K562 (cell line): ENCODE measurements around the gene TBX1. TPM values are rescaled to one million over a fixed set of nuclear protein-coding genes. Genes with fewer than 3 reads are reported as not detected.

Experiments used
- ATF3 ChIP-seq, 2 experiments: fragments of 450-650 bp in 1 of 2; sonication (generic) in 1 of 2; formaldehyde crosslinking in 1 of 2; IDR thresholded peaks in 1 of 2; conservative IDR thresholded peaks in 1 of 2; 2 replicates each; pipeline versions ENCODE4 v1.6.1 to v1.8.1; 2016 to 2023; ENCODE audit warnings: mild to moderate bottlenecking in 2 of 2, moderate library complexity in 2 of 2, inconsistent platforms in 1 of 2, missing genetic modification reagents in 1 of 2
- CAMTA2 ChIP-seq: fragments of 250-450 bp; sonication (Bioruptor Pico); conservative IDR thresholded peaks from 2 replicates; pipeline ENCODE4 v1.5.1; 2022
- CTCFL ChIP-seq: IDR thresholded peaks from 2 replicates; pipeline ENCODE4 v1.6.1; 2011; ENCODE audit warnings: borderline replicate concordance, low read depth, mild to moderate bottlenecking, moderate library complexity, low read length; ENCODE audit not compliant: insufficient read depth, poor library complexity, severe bottlenecking
- DNMT1 ChIP-seq: fragments of 450-650 bp; IDR thresholded peaks from 2 replicates; pipeline ENCODE4 v1.6.1; 2016; ENCODE audit warnings: antibody characterized with exemption, mild to moderate bottlenecking
- JUN ChIP-seq, 2 experiments: sonication (generic) in 1 of 2; formaldehyde crosslinking in 1 of 2; IDR thresholded peaks; 2 replicates each; pipeline versions ENCODE4 v1.6.1 to v1.8.0; 2012 to 2022; ENCODE audit warnings: borderline replicate concordance in 2 of 2, mild to moderate bottlenecking in 2 of 2, improper control_type of control experiment in 1 of 2, low read depth in 1 of 2, low read length in 1 of 2, missing genetic modification reagents in 1 of 2
- MECOM ChIP-seq: fragments of 250-450 bp; sonication (Bioruptor Pico); IDR thresholded peaks from 2 replicates; pipeline ENCODE4 v1.8.0; 2022; ENCODE audit warnings: inconsistent platforms
- MYC ChIP-seq, 2 experiments: fragments of 250-450 bp in 1 of 2; sonication (Bioruptor Pico) in 1 of 2; IDR thresholded peaks; 2 replicates each; pipeline versions ENCODE4 v1.5.1 to v1.6.1; 2012 to 2021; ENCODE audit warnings: low read depth in 2 of 2, borderline replicate concordance in 1 of 2, improper control_type of control experiment in 1 of 2, low read length in 1 of 2, mild to moderate bottlenecking in 1 of 2, moderate library complexity in 1 of 2
- PHF21A ChIP-seq: fragments of 450-650 bp; IDR thresholded peaks from 2 replicates; pipeline ENCODE4 v1.6.1; 2017; ENCODE audit warnings: low read depth, borderline replicate concordance
- RBM14 ChIP-seq: fragments of 200-400 bp; formaldehyde crosslinking; IDR thresholded peaks from 2 replicates; pipeline ENCODE4 v1.6.1; 2018; ENCODE audit warnings: low read depth, mild to moderate bottlenecking, low read length, moderate library complexity, borderline replicate concordance; ENCODE audit not compliant: insufficient read depth
- TCF7L2 ChIP-seq: fragments of 150-350 bp; IDR thresholded peaks from 2 replicates; pipeline ENCODE4 v1.6.1; 2016; ENCODE audit warnings: low read depth, mild to moderate bottlenecking, low read length, moderate library complexity
- ZBTB11 ChIP-seq, 3 experiments: fragments of 200-800 bp in 1 of 3; fragments of 250-450 bp in 1 of 3; fragments of 450-650 bp in 1 of 3; sonication (Bioruptor Pico) in 1 of 3; sonication (Bioruptor generic) in 1 of 3; formaldehyde crosslinking in 1 of 3; IDR thresholded peaks; 2 replicates each; pipeline versions ENCODE4 v1.6.1 to v1.8.0; 2016 to 2022; ENCODE audit warnings: mild to moderate bottlenecking in 2 of 3, missing genetic modification characterization in 2 of 3, missing compliant biosample characterization in 1 of 3, moderate library complexity in 1 of 3
- ZC3H8 ChIP-seq: fragments of 450-650 bp; IDR thresholded peaks from 2 replicates; pipeline ENCODE4 v1.6.1; 2017
- ZFPM2 ChIP-seq: fragments of 250-450 bp; sonication (Bioruptor Pico); IDR thresholded peaks from 2 replicates; pipeline ENCODE4 v1.5.1; 2022; ENCODE audit warnings: mild to moderate bottlenecking
- ZMIZ1 ChIP-seq, 2 experiments: fragments of 150-350 bp in 1 of 2; IDR thresholded peaks; 2 replicates each; pipeline ENCODE4 v1.6.1; 2012 to 2016; ENCODE audit warnings: low read depth in 2 of 2, low read length in 2 of 2, mild to moderate bottlenecking in 1 of 2, moderate library complexity in 1 of 2
- polyA plus RNA-seq, 8 experiments: library from polyadenylated mRNA; depleted of rRNA in 4 of 8; stranded (reverse) in 5 of 8; unstranded in 3 of 8; fragments of >200 nt; fragmentation: Nextera tagmentation in 2 of 8; fragmentation: Illumina TruSeq in 1 of 8; extraction: Ambion mirVana in 2 of 8; extraction: Trizol in 1 of 8; gene quantifications; 2 replicates each; pipeline versions ENCODE4 v1.2.1 to v1.2.3, GENCODE V29; 2011 to 2014; ENCODE audit warnings: inconsistent platforms in 1 of 8, missing spikeins in 1 of 8
- total RNA-seq, 7 experiments: library from RNA; depleted of rRNA in 6 of 7; stranded (reverse); fragments of >200 nt in 6 of 7; fragmentation: Illumina TruSeq in 2 of 7; extraction: Trizol in 2 of 7; gene quantifications; 2 replicates each; pipeline versions ENCODE4 v1.2.1 to v1.2.3, GENCODE V29; 2011 to 2021; ENCODE audit warnings: low replicate concordance in 1 of 7

TBX1 gene
- total and polyA plus RNA-seq, 9 of the 15 experiments (the other 6 are each of a cell fraction or from before 2014, with no cell fraction given), result 0.07 to 35.0 (median 3.9) TPM

- TF ChIP-seq JUN (IDR thresholded peaks at IDR 0.05; ENCODE audit: borderline replicate concordance, low read depth, low read length), result peak; percentile 95
- no peak for TF ChIP-seq JUN (CRISPR knock-in tag; IDR thresholded peaks at IDR 0.05; ENCODE audit: borderline replicate concordance)
- peak; percentile 57; the same call in 1 of the 2 replicates for TF ChIP-seq TCF7L2
- peak; percentile 92 for TF ChIP-seq ZFPM2 (CRISPR knock-in tag)
- peak; percentile 80 for TF ChIP-seq ZC3H8
- TF ChIP-seq ATF3 (IDR thresholded peaks at IDR 0.05), result no peak
- TF ChIP-seq ATF3 (CRISPR knock-in tag; conservative IDR thresholded peaks at IDR 0.05), result peak; percentile 98
- TF ChIP-seq MECOM (CRISPR knock-in tag), result no peak
- no peak for TF ChIP-seq CTCFL
- TF ChIP-seq RBM14, result no peak
- TF ChIP-seq ZMIZ1 (IDR thresholded peaks at IDR 0.05; ENCODE audit: low read depth in 2 of 2, low read length in 2 of 2), result peak in 1 of 2 experiments; percentile 100; a peak in 2 of 4 replicates
- TF ChIP-seq ZBTB11 (CRISPR knock-in tag; IDR thresholded peaks at IDR 0.05), result no peak
- 0 out of 2 replicates have a peak, but pooled peaks have one; percentile 84 for TF ChIP-seq DNMT1
- no peak for TF ChIP-seq CAMTA2 (CRISPR knock-in tag)
- peak; percentile 97 for TF ChIP-seq PHF21A
- TF ChIP-seq MYC (IDR thresholded peaks at IDR 0.05; ENCODE audit: low read depth, low read length), result peak; percentile 99
- peak; percentile 95 for TF ChIP-seq MYC (CRISPR knock-in tag; IDR thresholded peaks at IDR 0.05; ENCODE audit: borderline replicate concordance, low read depth)
These were observed 37.2 kb upstream of the TBX1 start, which contains the start of gene GP1BB (continued) for GRCh38 chr22:19723232-19723982.
